Lung (tissue), 12 donors: Measurements from ENCODE around the gene LRPPRC. TPM values are rescaled to one million over a fixed set of nuclear protein-coding genes. Genes with fewer than 3 reads are reported as not detected.

ENCODE experiments used
- ATAC-seq: fragments of 200-7000 bp; cut with Tn5 transposase; one replicate; pipeline ENCODE4 v1.9.1; 2020; ENCODE audit warnings: moderate number of reproducible peaks; ENCODE audit not compliant: insufficient read depth, low FRiP score
- DNase-seq, 3 donors: peaks; one replicate each; pipeline ENCODE4 v3.0.0-alpha.2; 2013 to 2017
- H3K27ac ChIP-seq, 2 donors: one replicate each; pipeline ENCODE4 v1.5.1; 2013; ENCODE audit warnings: mild to moderate bottlenecking in 2 of 2, moderate library complexity in 2 of 2, control low read depth in 1 of 2, inconsistent platforms in 1 of 2, low read depth in 1 of 2, low read length in 1 of 2
- H3K27me3 ChIP-seq, 3 donors: one replicate each; pipeline ENCODE4 v1.5.1; 2013; ENCODE audit warnings: low read length in 2 of 3; ENCODE audit not compliant: control insufficient read depth in 3 of 3, insufficient read depth in 3 of 3
- H3K36me3 ChIP-seq, 4 donors: one replicate each; pipeline ENCODE4 v1.5.1; 2013; ENCODE audit warnings: low read length in 4 of 4, mild to moderate bottlenecking in 1 of 4, moderate library complexity in 1 of 4; ENCODE audit not compliant: control insufficient read depth in 4 of 4, insufficient read depth in 4 of 4
- H3K4me1 ChIP-seq, 5 donors: one replicate each; pipeline ENCODE4 v1.5.1; 2013; ENCODE audit warnings: low read length in 5 of 5, mild to moderate bottlenecking in 2 of 5, moderate library complexity in 1 of 5; ENCODE audit not compliant: control insufficient read depth in 5 of 5, insufficient read depth in 5 of 5
- H3K4me3 ChIP-seq: one replicate; pipeline ENCODE4 v1.5.1; 2013; ENCODE audit warnings: mild to moderate bottlenecking, control low read depth, moderate library complexity
- H3K9ac ChIP-seq, 2 donors: one replicate each; pipeline ENCODE4 v1.5.1; 2013; ENCODE audit warnings: low read length in 2 of 2, control low read depth in 1 of 2; ENCODE audit not compliant: insufficient read depth in 1 of 2
- H3K9me3 ChIP-seq, 4 donors: one replicate each; pipeline ENCODE4 v1.5.1; 2013; ENCODE audit warnings: low read length in 3 of 4, mild to moderate bottlenecking in 1 of 4, moderate library complexity in 1 of 4; ENCODE audit not compliant: control insufficient read depth in 4 of 4, insufficient read depth in 3 of 4
- WGBS, 2 donors: extraction: QIAGEN DNeasy Blood & Tissue Kit; methylation state at CpG; one replicate each; pipeline ENCODE4 v1.1.7; 2013; 5-methylcytosine and 5-hydroxymethylcytosine counted together
- polyA plus RNA-seq, 2 donors: library from polyadenylated mRNA; stranded (reverse); fragments of 200-250 nt; gene quantifications; one replicate each; pipeline ENCODE4 v1.2.1, GENCODE V29; 2013
- total RNA-seq, 2 donors: library from RNA; depleted of rRNA in 1 of 2; stranded (reverse); fragments of >200 nt in 1 of 2; gene quantifications; one replicate each; pipeline ENCODE4 v1.2.1, GENCODE V29; 2014 to 2021
- TF ChIP-seq, protein P1 (sequence below): IDR thresholded peaks from 2 replicates; pipeline ENCODE4 v1.5.1; 2012; ENCODE audit warnings: mild to moderate bottlenecking; ENCODE audit errors: control extremely low read depth, extremely low read depth
- donor health status: control.
- donor health status: control.
- donor health status: Bipolar disorder and iron deficiency.
- donor health status: healthy.
- donor health status: DM: yes; HTN: yes; CAD: no.

Gene LRPPRC
- total and polyA plus RNA-seq, 4 donors: 29.5 to 96.6 (median 48.6) TPM

DNA sequence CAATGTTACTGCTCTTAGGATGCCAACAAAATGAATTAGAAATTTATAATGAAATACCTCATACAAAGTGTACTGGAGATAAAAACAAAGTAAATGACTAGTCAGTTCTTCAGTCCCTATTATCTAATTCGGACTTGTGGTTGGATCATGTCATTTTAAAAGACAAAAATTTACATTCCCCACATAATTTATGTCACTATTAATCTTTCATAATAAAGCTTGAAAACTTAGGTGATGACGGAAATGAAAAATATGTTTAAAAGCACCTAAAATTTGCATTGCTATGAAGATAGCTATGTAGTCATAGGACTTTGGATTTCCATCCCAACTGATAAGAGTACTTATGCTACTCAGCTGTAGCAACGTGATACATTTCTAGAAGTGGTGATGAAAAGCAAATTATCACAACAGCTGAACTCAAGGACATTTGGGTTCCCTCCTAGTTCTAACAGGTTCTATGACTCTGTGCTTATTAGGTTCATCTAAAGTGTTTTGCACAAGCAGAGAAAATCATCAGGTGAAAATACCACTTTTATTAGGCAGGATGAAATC, 58.4 kb downstream of the LRPPRC start:
- ATAC-seq: no peak
- Histone ChIP-seq H3K27ac (no peak overlapping the region), H3K4me1 (peaks cover 0 to 6% (median 3%) of the 10 kb centered on the region in 5 donors), H3K9me3 (no peaks in the 10 kb centered on the region), H3K36me3 (peaks cover 2 to 15% (median 11%) of the 10 kb centered on the region in 4 donors), H3K27me3 (no peaks in the 10 kb centered on the region), H3K9ac (no peak overlapping the region), H3K4me3 (no peak overlapping the region)
- TF ChIP-seq, protein P1, sequence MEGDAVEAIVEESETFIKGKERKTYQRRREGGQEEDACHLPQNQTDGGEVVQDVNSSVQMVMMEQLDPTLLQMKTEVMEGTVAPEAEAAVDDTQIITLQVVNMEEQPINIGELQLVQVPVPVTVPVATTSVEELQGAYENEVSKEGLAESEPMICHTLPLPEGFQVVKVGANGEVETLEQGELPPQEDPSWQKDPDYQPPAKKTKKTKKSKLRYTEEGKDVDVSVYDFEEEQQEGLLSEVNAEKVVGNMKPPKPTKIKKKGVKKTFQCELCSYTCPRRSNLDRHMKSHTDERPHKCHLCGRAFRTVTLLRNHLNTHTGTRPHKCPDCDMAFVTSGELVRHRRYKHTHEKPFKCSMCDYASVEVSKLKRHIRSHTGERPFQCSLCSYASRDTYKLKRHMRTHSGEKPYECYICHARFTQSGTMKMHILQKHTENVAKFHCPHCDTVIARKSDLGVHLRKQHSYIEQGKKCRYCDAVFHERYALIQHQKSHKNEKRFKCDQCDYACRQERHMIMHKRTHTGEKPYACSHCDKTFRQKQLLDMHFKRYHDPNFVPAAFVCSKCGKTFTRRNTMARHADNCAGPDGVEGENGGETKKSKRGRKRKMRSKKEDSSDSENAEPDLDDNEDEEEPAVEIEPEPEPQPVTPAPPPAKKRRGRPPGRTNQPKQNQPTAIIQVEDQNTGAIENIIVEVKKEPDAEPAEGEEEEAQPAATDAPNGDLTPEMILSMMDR: no peak
- WGBS, 2 donors: 80 to 89% methylated on average over 3 of the region's 3 CpGs
- DNase-seq: no peak

DNA sequence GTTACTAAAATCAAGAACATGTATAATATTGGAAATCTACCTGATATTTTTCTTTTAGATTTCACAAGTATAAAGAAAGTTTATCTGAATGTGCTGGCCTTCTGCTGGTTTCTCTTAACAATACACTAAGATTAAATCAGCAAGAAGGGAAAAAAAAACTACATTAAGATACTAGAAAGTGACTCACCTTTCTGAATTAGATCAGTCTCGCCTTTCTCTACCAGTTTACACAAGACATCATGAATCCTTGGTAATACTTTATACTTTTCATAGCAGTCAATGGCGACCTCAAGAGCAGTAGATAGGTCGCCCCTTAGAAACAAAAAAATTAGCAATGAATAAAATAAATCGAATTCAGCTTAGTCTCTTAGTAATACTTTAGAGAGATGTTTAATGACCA, 61.2 kb downstream of the LRPPRC start:
- Histone ChIP-seq H3K9me3 (no peaks in the 10 kb centered on the region), H3K27ac (no peak overlapping the region), H3K9ac (no peak overlapping the region), H3K4me3 (no peak overlapping the region), H3K27me3 (no peaks in the 10 kb centered on the region), H3K36me3 (peaks cover 2 to 19% (median 13%) of the 10 kb centered on the region in 4 donors), H3K4me1 (peaks cover 0 to 3% (median 0%) of the 10 kb centered on the region in 5 donors)
- TF ChIP-seq, protein P1: no peak
- 89 to 98% methylated on average over 4 of the region's 4 CpGs for WGBS, 2 donors
- no peak for DNase-seq
- ATAC-seq: no peak

DNA sequence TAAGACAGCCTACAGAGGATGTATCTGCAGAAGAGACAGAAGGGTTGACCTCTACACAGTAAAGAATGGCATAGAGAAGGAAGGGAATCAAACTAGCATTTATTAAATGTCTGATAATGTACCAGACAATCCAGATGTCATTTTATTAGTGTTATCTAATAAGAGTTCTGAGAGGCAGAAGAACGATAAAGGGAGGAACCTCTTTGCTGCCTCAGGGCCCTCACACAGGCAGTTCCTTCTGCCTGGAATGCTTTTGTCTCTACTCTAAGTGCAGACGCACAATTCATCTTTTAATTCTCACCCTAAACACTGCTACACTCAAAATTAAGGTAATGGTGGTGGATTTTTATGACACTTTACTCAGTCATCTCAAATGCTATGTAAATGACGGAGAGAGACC, 64.5 kb downstream of the LRPPRC start:
- H3K36me3 ChIP-seq: peaks cover 2 to 19% (median 17%) of the 10 kb centered on the region in 4 donors
- 96 to 99% methylated on average over 3 of the region's 3 CpGs for whole genome bisulfite sequencing, 2 donors

More for the DNA sequence above, 64.5 kb downstream of the LRPPRC start:
- Histone ChIP-seq H3K9ac (no peak overlapping the region), H3K4me1 (no peaks in the 10 kb centered on the region), H3K9me3 (no peaks in the 10 kb centered on the region), H3K27ac (no peak overlapping the region), H3K4me3 (no peak overlapping the region), H3K27me3 (no peaks in the 10 kb centered on the region)
- DNase-seq: no peak
- no peak for ATAC-seq
- TF ChIP-seq, protein P1: no peak
